Loucy (cell line): ENCODE measurements around the gene RASGRP1.

Experiments used
- H2AFZ ChIP-seq: fragments of 200-600 bp; sonication (generic); 2 replicates; pipeline ENCODE4 v1.6.0; 2016; ENCODE audit warnings: antibody characterized with exemption, mild to moderate bottlenecking, low read length, moderate library complexity
- H3F3A ChIP-seq: fragments of 200-600 bp; 2 replicates; pipeline ENCODE4 v1.6.0; 2016; ENCODE audit warnings: antibody characterized with exemption, low read depth, mild to moderate bottlenecking
- H3K27me3 ChIP-seq: fragments of 200-600 bp; sonication (generic); 2 replicates; pipeline ENCODE4 v1.6.1; 2014; ENCODE audit warnings: low read length, mild to moderate bottlenecking; ENCODE audit not compliant: insufficient read depth, poor library complexity, severe bottlenecking
- H3K36me3 ChIP-seq: fragments of 200-600 bp; sonication (generic); 2 replicates; pipeline ENCODE4 v1.6.1; 2016; ENCODE audit warnings: low read length; ENCODE audit not compliant: insufficient read depth
- H3K4me1 ChIP-seq: fragments of 200-600 bp; sonication (generic); 2 replicates; pipeline ENCODE4 v1.5.1; 2014; ENCODE audit warnings: low read length, mild to moderate bottlenecking; ENCODE audit not compliant: insufficient read depth, poor library complexity, severe bottlenecking
- H3K4me2 ChIP-seq: fragments of 200-600 bp; sonication (generic); 2 replicates; pipeline ENCODE4 v1.6.0; 2014; ENCODE audit warnings: antibody characterized with exemption, low read length, low read depth, mild to moderate bottlenecking; ENCODE audit not compliant: poor library complexity, severe bottlenecking
- H3K4me3 ChIP-seq: fragments of 200-600 bp; sonication (generic); 2 replicates; pipeline ENCODE4 v1.5.1; 2014; ENCODE audit warnings: low read length, mild to moderate bottlenecking, mixed read lengths; ENCODE audit not compliant: poor library complexity, severe bottlenecking
- H3K79me2 ChIP-seq: fragments of 200-600 bp; sonication (generic); 2 replicates; pipeline ENCODE4 v1.6.1; 2014; ENCODE audit warnings: low read length; ENCODE audit not compliant: insufficient read depth
- H3K9ac ChIP-seq: fragments of 200-600 bp; sonication (generic); 2 replicates; pipeline ENCODE4 v1.6.0; 2014; ENCODE audit warnings: mild to moderate bottlenecking, low read depth, low read length, moderate library complexity; ENCODE audit not compliant: poor library complexity, severe bottlenecking
- H3K9me2 ChIP-seq: fragments of 200-600 bp; sonication (generic); replicated peaks from 2 replicates; pipeline ENCODE4 v1.6.1; 2016; ENCODE audit warnings: low read depth, low read length, mixed read lengths
- H3K9me3 ChIP-seq: fragments of 200-600 bp; sonication (generic); 2 replicates; pipeline ENCODE4 v1.6.1; 2014; ENCODE audit warnings: mild to moderate bottlenecking, antibody characterized with exemption, low read length, low read depth; ENCODE audit not compliant: insufficient read depth
- H4K20me1 ChIP-seq: fragments of 200-600 bp; sonication (generic); 2 replicates; pipeline ENCODE4 v1.6.0; 2014; ENCODE audit warnings: antibody characterized with exemption, low read length, mild to moderate bottlenecking; ENCODE audit not compliant: insufficient read depth, poor library complexity, severe bottlenecking
- EZH2phosphoT487 ChIP-seq: fragments of 200-600 bp; IDR thresholded peaks from 2 replicates; pipeline ENCODE4 v1.6.1; 2018; ENCODE audit warnings: antibody characterized with exemption, mild to moderate bottlenecking, moderate library complexity, borderline replicate concordance
- TF ChIP-seq, protein P1 (sequence below): fragments of 200-600 bp; sonication (generic); conservative IDR thresholded peaks from 2 replicates; pipeline ENCODE4 v1.5.1; 2014; ENCODE audit warnings: mild to moderate bottlenecking, antibody characterized with exemption, low read length

RASGRP1 gene

DNA sequence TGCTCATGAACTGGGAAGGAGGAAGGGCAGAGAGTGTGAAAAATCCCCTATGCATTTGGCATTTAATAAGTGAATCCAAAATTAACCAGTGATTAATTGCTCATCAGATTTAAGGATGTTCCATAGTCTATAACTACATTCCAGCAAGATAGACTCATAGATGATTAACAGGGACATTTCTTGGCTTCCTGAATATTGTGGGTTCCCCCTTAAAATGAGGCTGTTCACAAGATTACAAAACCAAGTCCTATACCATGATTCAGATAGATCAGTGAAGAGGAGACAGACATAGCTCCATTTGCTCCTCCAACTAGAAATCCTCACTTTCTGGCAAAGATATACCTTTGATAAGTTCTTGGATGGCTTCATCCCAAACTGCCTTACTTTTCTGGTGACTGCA is 15.4 kb downstream of the RASGRP1 start:
- peaks cover 29% of the 10 kb centered on the region for H3K4me1 ChIP-seq
- no peaks in the 10 kb centered on the region for H3K27me3 ChIP-seq
- H4K20me1 ChIP-seq = peaks cover 3% of the 10 kb centered on the region
- no peak overlapping the region for H3K4me2 ChIP-seq
- no peaks in the 10 kb centered on the region for H3F3A ChIP-seq
- H3K9ac ChIP-seq = no peak overlapping the region
- H3K9me2 ChIP-seq = no peaks in the 10 kb centered on the region
- peaks cover 8% of the 10 kb centered on the region; the same call in 1 of the 2 replicates for H3K36me3 ChIP-seq
- peaks cover 16% of the 10 kb centered on the region for H3K79me2 ChIP-seq
- no peak overlapping the region for H3K4me3 ChIP-seq
- TF ChIP-seq EZH2phosphoT487 = no peak
- no peaks in the 10 kb centered on the region for H3K9me3 ChIP-seq
- H2AFZ ChIP-seq = no peak overlapping the region

DNA sequence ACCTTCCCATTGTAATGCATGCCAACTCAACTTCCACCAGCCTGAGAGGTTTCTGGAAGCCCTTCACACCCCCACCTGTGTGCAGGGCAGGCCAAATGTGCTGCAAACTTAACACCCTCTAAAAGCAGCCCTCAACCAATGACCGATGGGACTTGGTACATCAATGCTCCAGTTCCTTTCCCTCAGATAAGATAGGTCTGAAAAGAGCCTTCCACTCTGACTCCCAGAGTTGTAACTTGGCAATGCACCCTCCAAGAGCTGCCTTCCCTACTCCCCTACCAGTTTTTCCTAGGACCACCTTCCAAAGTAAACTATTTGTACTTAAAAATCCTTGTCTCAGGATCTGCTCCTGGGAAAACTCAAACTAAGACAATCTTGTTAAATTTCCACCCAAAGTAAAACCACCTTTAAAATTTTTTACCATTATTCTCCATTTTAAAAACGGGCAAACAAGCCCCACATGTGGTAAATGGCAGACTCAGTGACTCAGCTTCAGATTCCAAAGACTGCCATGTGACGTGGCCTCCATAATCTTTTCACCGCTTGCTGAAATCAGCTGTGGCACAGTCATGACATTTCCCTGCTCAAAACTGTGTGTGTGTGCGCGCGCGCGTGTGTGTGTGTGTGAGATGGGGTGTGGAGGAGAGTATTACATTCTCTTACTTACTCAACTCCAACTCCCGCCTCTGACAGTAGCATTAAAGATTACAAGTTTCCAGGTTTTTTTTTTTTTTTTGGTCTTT is 17.2 kb downstream of the RASGRP1 start:
- H3K9ac ChIP-seq = no peak overlapping the region

DNA sequence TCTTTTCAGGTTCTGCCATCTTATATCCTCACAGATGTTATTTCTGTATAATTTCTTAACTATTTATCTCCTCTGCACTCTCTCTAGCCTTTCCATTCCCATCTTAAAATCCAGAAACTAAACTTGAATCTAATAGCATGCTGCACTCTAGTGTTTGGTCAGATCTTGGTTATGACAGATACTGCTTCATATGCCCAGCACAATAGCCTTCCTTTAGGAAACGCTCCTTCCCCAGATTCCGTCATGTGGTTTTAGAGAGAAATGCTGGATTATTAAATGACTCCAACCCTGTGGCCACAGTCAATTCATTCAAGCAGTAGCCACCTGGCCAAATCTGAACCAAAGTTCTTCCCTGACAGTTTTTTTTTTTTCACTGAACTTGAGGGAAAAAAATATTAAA is 19.4 kb downstream of the RASGRP1 start:
- H4K20me1 ChIP-seq = no peaks in the 10 kb centered on the region
- no peak overlapping the region for H3K9ac ChIP-seq
- H3F3A ChIP-seq = no peaks in the 10 kb centered on the region
- no peaks in the 10 kb centered on the region for H3K4me1 ChIP-seq
- no peak overlapping the region for H3K4me2 ChIP-seq
- no peak overlapping the region for H3K4me3 ChIP-seq
- H3K9me2 ChIP-seq = no peaks in the 10 kb centered on the region
- TF ChIP-seq, protein P1, sequence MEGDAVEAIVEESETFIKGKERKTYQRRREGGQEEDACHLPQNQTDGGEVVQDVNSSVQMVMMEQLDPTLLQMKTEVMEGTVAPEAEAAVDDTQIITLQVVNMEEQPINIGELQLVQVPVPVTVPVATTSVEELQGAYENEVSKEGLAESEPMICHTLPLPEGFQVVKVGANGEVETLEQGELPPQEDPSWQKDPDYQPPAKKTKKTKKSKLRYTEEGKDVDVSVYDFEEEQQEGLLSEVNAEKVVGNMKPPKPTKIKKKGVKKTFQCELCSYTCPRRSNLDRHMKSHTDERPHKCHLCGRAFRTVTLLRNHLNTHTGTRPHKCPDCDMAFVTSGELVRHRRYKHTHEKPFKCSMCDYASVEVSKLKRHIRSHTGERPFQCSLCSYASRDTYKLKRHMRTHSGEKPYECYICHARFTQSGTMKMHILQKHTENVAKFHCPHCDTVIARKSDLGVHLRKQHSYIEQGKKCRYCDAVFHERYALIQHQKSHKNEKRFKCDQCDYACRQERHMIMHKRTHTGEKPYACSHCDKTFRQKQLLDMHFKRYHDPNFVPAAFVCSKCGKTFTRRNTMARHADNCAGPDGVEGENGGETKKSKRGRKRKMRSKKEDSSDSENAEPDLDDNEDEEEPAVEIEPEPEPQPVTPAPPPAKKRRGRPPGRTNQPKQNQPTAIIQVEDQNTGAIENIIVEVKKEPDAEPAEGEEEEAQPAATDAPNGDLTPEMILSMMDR = no peak
- TF ChIP-seq EZH2phosphoT487 = no peak
- no peaks in the 10 kb centered on the region for H3K9me3 ChIP-seq
- H3K36me3 ChIP-seq = peaks cover 8% of the 10 kb centered on the region; the same call in 1 of the 2 replicates
- H2AFZ ChIP-seq = no peak overlapping the region
- H3K79me2 ChIP-seq = peaks cover 17% of the 10 kb centered on the region; the same call in 1 of the 2 replicates
- H3K27me3 ChIP-seq = no peaks in the 10 kb centered on the region

More for the DNA sequence above, 17.2 kb downstream of the RASGRP1 start:
- Histone ChIP-seq H3K4me2 (no peak overlapping the region), H3K9me2 (no peaks in the 10 kb centered on the region), H3K9me3 (no peaks in the 10 kb centered on the region), H3K36me3 (peaks cover 8% of the 10 kb centered on the region; the same call in 1 of the 2 replicates), H4K20me1 (peaks cover 3% of the 10 kb centered on the region), H2AFZ (no peak overlapping the region), H3K4me1 (peaks cover 12% of the 10 kb centered on the region), H3K79me2 (peaks cover 3% of the 10 kb centered on the region; the same call in 1 of the 2 replicates), H3K4me3 (no peak overlapping the region), H3F3A (no peaks in the 10 kb centered on the region), H3K27me3 (no peaks in the 10 kb centered on the region)
- TF ChIP-seq, protein P1 = no peak
- no peak for TF ChIP-seq EZH2phosphoT487
